ENCODE measurements around the gene ITPK1. TPM values are rescaled to one million over a fixed set of nuclear protein-coding genes. Genes with fewer than 3 reads are reported as not detected.

Gene ITPK1
- polyA plus RNA-seq, 2 of the 4 experiments (the other 2 are of a cell fraction), result 46.2 to 47.0 TPM

DNA sequence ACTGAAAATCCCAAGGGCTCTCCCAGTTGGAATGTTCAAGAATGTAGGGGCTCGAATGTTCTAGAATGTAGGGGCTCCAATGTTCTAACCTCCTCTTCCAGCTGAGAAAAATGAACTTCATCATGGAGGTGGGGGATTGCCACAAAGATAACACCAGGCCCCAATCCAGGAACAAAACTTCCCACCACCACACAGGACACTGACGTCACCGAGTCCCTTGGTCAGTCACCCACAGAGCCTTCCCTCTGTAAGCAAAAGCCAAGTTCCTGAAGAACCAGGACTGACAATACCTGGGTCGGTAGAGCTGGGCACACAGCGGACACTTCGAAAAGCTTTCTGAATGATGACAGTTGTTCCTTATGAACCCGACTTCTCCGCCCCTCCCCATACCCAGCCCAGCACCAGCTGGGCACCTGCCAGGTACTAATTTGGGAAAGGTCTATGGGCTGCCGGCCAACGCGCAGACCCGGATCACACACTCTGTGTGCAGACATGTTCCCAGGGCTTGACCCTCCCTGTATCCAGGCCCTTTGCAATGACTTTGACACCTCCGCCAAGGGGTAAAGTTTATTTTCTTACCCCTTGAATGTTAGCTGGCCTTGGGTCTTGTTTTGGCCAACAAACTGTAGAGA, 18.9 kb downstream of the ITPK1 start (continued):
- TF ChIP-seq, protein P1, sequence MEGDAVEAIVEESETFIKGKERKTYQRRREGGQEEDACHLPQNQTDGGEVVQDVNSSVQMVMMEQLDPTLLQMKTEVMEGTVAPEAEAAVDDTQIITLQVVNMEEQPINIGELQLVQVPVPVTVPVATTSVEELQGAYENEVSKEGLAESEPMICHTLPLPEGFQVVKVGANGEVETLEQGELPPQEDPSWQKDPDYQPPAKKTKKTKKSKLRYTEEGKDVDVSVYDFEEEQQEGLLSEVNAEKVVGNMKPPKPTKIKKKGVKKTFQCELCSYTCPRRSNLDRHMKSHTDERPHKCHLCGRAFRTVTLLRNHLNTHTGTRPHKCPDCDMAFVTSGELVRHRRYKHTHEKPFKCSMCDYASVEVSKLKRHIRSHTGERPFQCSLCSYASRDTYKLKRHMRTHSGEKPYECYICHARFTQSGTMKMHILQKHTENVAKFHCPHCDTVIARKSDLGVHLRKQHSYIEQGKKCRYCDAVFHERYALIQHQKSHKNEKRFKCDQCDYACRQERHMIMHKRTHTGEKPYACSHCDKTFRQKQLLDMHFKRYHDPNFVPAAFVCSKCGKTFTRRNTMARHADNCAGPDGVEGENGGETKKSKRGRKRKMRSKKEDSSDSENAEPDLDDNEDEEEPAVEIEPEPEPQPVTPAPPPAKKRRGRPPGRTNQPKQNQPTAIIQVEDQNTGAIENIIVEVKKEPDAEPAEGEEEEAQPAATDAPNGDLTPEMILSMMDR (IDR thresholded peaks at IDR 0.05), result no peak
- no peak for TF ChIP-seq JUN (IDR thresholded peaks at IDR 0.05)

DNA sequence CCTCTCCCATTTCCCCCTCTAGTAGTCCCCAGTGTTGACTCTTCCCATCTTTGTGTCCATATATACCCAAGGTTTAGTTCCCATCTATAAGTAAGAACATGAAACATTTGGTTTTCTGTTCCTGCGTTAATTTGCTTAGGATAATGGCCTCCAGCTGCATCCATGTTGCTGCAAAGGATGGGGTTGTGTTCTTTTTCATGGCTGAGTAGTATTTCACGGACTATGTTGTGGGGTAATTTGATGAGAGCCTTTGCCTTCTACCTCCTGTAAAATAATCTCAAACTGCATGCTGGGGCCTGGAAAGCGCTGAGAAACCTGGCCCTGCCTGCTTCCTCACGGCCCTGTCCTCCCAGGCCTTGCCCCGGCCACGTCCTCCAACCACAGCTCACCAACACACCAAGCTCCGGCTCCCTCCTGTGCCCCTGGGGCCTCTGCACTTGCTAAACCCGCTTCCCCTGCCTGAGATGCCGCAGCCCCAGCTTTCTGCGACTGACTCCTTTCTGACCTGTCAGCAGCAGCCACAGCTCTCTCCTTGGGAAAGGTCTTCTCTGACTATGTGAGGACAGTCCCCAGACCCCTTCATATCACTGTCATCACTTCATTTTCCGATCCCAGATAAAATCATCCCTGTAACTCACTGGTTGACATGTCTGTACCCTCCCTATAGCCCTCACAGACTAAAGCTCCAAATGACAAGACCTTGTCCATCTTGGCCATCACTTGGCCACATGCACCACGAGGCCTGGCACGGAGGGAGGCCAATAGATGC, 19.8 kb downstream of the ITPK1 start:
- no peak for FAIRE-seq
- no peak overlapping the region for H3K27ac ChIP-seq
- POLR2A ChIA-PET, result no interaction called here

GRCh38 chr14:93094121-93094918, 21.4 kb downstream of the ITPK1 start:
- ChIA-PET POLR2A (no interaction called here), CTCF (interaction anchor here (0.7 to 17.3 kb wide), 3 partner anchors 13 to 44 kb away, joined by 3 to 148 read pairs (median 3); partner anchors contain the start of gene ITPK1)
- FAIRE-seq, result no peak
- no peak for ATAC-seq
- H3K4me3 ChIP-seq, result no peak overlapping the region
- no peaks in the 10 kb centered on the region for H3K9me3 ChIP-seq
- H3K4me2 ChIP-seq, result no peak overlapping the region
- no peaks in the 10 kb centered on the region for H3K4me1 ChIP-seq
- 87% methylated on average over 11 of the region's 20 CpGs for WGBS (ENCODE audit: missing lambda C conversion rate)
- H3K27ac ChIP-seq, result no peak overlapping the region
- DNase-seq (ENCODE audit: low read depth in 1 of 2, low spot score in 1 of 2), result no peak
- TF ChIP-seq ZNF302 (CRISPR knock-in tag; IDR thresholded peaks at IDR 0.05) (no peak), BCL3 (IDR thresholded peaks at IDR 0.05) (no peak), JUN (IDR thresholded peaks at IDR 0.05) (no peak), USF2 (IDR thresholded peaks at IDR 0.05) (no peak), KDM1A (IDR thresholded peaks at IDR 0.05; ENCODE audit: low read depth) (no peak), EP300 (IDR thresholded peaks at IDR 0.05) (no peak), HES2 (IDR thresholded peaks at IDR 0.05) (no peak), PBX3 (IDR thresholded peaks at IDR 0.05) (no peak), FOSL2 (IDR thresholded peaks at IDR 0.05) (no peak), FOSL2 (CRISPR knock-in tag; IDR thresholded peaks at IDR 0.05) (no peak), REST (IDR thresholded peaks at IDR 0.05) (no peak)
- TF ChIP-seq, protein P2, sequence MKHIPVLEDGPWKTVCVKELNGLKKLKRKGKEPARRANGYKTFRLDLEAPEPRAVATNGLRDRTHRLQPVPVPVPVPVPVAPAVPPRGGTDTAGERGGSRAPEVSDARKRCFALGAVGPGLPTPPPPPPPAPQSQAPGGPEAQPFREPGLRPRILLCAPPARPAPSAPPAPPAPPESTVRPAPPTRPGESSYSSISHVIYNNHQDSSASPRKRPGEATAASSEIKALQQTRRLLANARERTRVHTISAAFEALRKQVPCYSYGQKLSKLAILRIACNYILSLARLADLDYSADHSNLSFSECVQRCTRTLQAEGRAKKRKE (CRISPR knock-in tag; IDR thresholded peaks at IDR 0.05; ENCODE audit: low read depth), result no peak

More for the DNA sequence above, 19.8 kb downstream of the ITPK1 start:
- no peak for DNase-seq (ENCODE audit: low read depth in 1 of 2, low spot score in 1 of 2)
- CTCF ChIA-PET, result interaction anchor here (0.7 to 17.3 kb wide), 8 partner anchors 11 to 122 kb away, joined by 3 to 148 read pairs (median 3); partner anchors contain the start of gene ITPK1
- Histone ChIP-seq H3K4me1 (no peaks in the 10 kb centered on the region), H3K4me2 (no peak overlapping the region), H3K9me3 (no peaks in the 10 kb centered on the region), H3K4me3 (no peak overlapping the region)
- no peak for ATAC-seq
- 91% methylated on average over 13 of the region's 13 CpGs for WGBS (ENCODE audit: missing lambda C conversion rate)
- TF ChIP-seq SMC3 (IDR thresholded peaks at IDR 0.05) (no peak), ZSCAN20 (CRISPR knock-in tag; IDR thresholded peaks at IDR 0.05) (no peak), CBX8 (IDR thresholded peaks at IDR 0.05) (no peak), RCOR1 (IDR thresholded peaks at IDR 0.05; ENCODE audit: low read depth, low read length) (no peak), FOSL2 (IDR thresholded peaks at IDR 0.05) (no peak), FOSL2 (CRISPR knock-in tag; IDR thresholded peaks at IDR 0.05) (no peak), CEBPB (IDR thresholded peaks at IDR 0.05) (no peak), ELK1 (IDR thresholded peaks at IDR 0.05; ENCODE audit: low read depth, low read length) (no peak), POLR2AphosphoS2 (conservative IDR thresholded peaks at IDR 0.05; ENCODE audit: low read length) (no peak), RFX5 (IDR thresholded peaks at IDR 0.05) (no peak), BHLHE40 (IDR thresholded peaks at IDR 0.05; ENCODE audit: low read depth, low read length) (no peak), NPAS2 (CRISPR knock-in tag; IDR thresholded peaks at IDR 0.05; ENCODE audit: borderline replicate concordance) (no peak), GATA3 (IDR thresholded peaks at IDR 0.05; ENCODE audit: borderline replicate concordance) (no peak)
